Measurements from ENCODE around the gene AHR.
"Not testable (repeated sequence)": the region's sequence is repeated elsewhere in the genome, so short reads cannot be mapped to it uniquely, and the experiment has no call there.

Gene AHR

DNA sequence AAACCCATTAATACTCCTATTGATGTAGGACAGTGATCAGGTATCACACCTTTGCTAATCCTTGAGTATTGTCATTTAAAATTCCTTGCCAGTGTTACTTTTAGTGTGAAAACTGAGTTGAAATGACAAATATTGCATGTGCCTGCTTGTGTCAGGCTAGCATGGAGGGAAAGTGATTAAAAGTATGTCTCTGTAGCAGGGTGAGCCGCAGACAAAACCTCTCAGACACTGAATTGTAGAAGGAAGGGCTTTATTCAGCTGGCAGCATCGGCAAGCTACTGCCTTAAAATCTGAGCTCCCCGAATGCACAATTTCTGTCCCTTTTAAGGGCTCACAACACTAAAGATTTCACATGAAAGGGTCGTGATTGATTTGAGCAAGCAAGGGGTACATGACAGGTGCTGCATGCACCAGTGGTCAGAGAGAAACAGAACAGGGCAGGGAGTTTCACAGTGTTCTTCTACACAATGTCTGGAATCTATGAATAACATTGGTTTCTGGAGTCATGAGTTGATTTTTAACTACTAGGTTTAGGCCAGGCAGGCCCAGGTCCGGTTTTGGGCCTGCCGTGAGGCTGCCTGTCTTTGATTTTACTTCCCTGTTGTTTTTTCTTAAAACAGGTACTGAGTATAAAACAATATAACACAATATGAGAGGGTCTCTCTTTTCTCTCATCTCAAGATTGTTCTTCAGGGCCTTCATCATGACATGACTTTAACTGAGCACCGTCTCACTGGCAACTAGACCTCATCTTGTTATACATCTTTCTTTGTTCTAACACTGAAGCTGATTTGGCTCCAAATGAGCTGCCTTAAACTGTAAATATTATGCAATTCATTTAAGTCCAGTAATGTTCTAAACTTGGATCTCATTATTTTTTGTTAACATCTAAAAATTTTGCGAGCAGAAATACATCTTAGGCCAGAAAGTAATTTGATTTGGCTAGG lies 84.2 kb downstream of the AHR start:
- not testable (repeated sequence) for DNase-seq

DNA sequence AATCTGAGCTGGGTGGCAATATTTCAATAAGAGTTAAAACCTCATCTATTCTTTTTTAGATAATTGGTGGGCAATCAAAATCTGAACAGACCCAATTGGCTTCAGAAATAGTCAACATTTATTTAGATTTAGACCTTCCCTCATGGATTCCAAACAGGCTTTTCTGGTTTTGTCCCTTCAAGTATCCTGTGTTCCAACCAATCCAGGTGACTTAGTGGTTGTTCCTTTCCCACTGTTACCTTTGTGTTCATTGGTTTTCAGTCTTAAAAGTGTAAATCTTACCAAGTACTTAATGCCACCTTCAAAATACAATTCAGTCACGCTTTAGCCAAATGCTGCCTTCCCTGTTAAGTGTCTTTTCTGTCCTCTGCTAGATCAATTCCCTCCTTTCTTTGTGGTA lies 85.9 kb downstream of the AHR start:
- DNase-seq, result no peak

DNA sequence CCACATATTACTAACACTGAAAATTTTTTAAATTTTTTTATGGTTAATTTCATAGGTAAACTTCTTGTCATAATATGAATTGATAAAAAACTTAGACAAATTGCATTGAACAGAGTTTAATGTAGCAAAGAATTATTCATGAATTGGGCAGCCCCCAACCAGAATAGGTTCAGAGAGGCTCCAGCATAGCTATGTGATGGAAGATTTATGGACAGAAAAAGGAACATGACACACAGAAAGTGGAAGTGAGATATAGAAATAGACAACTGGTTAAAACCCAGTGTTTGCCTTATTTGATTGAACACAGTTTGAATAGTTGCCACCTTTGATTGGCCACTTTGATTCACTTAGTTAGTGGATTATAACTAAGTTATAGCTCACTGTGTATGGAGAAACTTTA lies 87.2 kb downstream of the AHR start:
- DNase-seq, result no peak

DNA sequence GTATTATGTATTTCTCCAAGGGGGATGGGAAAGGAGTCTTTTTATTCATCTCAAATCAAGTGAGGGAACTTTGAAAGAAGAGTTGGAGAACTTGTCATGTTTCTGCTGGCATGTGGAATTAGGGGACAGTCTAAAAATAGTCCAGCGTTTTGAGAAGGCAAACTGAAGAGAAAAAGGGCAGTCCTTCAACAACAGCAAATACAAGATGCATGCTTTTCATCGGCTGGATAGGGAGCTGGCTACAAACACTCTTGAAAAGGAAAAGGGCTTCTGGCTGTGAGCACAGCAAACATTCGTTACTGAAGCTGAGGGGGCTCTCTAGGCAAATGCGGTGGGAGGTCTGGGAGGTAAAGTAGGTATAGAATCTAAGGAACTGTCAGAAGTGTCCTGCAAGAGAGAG lies 91.9 kb downstream of the AHR start:
- DNase-seq, result no peak

DNA sequence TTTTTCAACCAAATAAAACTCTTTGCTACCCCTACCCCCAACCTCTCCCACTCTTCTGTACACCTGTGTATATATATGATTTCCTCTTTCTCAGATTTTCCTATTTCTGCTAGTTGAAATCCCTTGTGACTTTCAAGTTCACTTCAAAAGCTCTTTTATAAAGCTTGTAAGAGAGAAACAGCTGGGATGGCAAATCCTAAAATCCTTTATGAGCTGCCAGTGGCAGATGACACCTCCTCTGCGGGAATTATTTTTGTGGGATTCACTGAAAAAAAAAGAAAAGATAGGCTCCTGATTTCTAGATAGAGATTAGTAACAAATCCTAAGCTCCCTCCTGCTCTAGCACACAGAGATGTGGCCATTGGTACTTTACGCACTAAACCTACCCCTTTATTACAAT lies 92.9 kb downstream of the AHR start:
- DNase-seq, result no peak

DNA sequence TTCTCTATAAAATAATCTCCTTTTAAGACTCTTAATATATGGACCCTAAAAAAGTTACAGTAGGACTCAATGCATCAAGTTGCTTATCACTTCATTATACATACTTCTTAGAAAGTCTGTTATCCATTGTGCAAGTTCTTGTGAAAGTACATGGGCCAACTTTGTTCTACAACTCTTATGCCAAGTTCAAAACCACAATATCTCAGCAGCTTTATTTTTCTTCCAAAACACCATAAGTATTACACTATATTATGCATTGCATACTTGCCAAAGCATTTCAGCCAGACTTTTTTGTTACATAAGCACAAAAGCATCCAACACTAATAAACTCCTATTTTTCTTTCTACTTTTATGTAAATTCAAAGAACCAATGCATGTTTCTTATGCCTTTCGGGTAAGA lies 94.4 kb downstream of the AHR start:
- no peak for DNase-seq

DNA sequence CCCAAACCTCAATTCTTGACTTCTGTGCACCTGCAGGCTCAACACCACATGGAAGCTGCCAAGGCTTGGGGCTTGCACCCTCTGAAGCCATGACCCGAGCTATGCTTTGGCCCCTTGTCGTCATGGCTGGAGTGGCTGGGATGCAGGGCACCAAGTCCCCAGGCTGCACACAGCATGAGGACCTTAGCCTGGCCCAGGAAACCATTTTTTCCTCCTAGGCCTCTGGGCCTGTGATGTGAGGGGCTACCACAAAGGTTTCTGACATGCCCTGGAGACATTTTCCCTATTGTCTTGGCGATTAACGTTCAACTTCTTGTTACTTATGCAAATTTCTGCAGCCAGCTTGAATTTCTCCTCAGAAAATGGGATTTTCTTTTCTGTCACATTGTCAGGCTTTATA lies 96.1 kb downstream of the AHR start:
- not testable (repeated sequence) for DNase-seq
